GM12872 (cell line): ENCODE results near the gene IKZF1.

ENCODE experiments used
- CTCF ChIP-seq: IDR thresholded peaks from 3 replicates; pipeline ENCODE4 v1.5.1; 2011; ENCODE audit warnings: low read depth, mild to moderate bottlenecking, low read length, moderate library complexity; ENCODE audit not compliant: insufficient read depth

The IKZF1 gene

GRCh38 chr7:50266635-50267386 lies 37.7 kb upstream of the IKZF1 start:
- TF ChIP-seq CTCF: no peak

- TF ChIP-seq CTCF: no peak
These were observed 36.9 kb upstream of the IKZF1 start for GRCh38 chr7:50267525-50268041.

- 0 out of 3 replicates have a peak, but pooled peaks have one; percentile 23 for TF ChIP-seq CTCF
These were observed 36.3 kb upstream of the IKZF1 start for GRCh38 chr7:50268223-50268622.

GRCh38 chr7:50268990-50269389 lies 35.5 kb upstream of the IKZF1 start:
- no peak for TF ChIP-seq CTCF

DNA sequence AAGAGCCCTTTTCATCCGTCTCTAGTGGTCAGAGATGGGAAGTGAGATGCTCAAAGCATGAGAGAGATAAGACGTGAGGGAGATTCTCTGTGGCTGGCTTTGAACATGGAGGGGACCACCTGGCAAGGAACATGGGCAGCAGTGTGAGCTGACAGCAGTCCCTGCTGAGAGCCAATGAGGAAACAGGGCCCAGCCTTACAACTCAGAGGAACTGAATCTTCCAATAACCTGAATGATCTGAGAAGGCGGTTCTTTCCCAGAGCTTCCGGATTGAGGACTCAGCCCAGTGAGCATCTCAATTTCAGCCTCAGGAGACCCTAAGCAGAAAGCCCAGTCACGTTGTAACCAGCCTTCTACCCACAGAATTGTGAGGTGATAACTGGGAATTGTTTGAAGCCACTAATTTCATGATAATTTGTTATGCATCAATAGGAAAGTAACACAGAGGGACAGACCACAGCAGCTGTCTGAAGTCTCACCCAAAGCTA lies 33.9 kb upstream of the IKZF1 start:
- no peak; the same call in 2 of the 3 replicates for TF ChIP-seq CTCF

- TF ChIP-seq CTCF: no peak
These were observed 31.7 kb upstream of the IKZF1 start for GRCh38 chr7:50272808-50273207.

DNA sequence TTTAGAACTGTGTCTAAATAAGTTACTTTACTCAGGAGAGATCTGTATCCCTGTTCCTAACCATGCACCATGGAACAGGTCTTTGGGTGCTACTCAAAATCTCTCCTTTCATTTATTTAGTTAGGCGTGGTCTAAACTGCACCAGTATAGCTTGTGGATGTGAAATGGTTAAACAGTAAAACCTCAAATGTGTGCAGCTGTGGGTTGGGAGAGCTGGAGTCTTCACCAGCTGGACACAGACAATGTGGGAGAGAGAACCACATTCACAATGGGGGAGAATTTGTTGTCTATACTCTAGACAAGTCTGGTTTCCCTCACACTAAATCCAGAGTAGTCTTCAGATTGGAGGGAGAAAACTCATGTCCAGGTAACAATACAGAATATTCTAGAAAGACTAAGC lies 31.2 kb upstream of the IKZF1 start:
- TF ChIP-seq CTCF: no peak
